SK-N-SH treated with all-trans-retinoic acid at 6 μM for 48 hours (cell line): ENCODE results near the gene CARD9.

Experiments used
- ATAC-seq: fragments of 200-7000 bp; cut with Tn5 transposase; 3 replicates; pipeline ENCODE4 v1.9.1; 2020; ENCODE audit warnings: mild to moderate bottlenecking, moderate library complexity
- ARNTL ChIP-seq: fragments of 450-650 bp; formaldehyde crosslinking; IDR thresholded peaks from 2 replicates; pipeline ENCODE4 v1.5.0; 2020; ENCODE audit warnings: low read depth, mild to moderate bottlenecking, moderate library complexity, borderline replicate concordance
- BACH2 ChIP-seq: fragments of 250-450 bp; sonication (Bioruptor Pico); IDR thresholded peaks from 2 replicates; pipeline ENCODE4 v1.9.0; 2021; ENCODE audit warnings: mild to moderate bottlenecking, borderline replicate concordance
- CREB5 ChIP-seq: fragments of 250-450 bp; sonication (Bioruptor Pico); IDR thresholded peaks from 2 replicates; pipeline ENCODE4 v1.5.1; 2020; ENCODE audit warnings: low read depth, mild to moderate bottlenecking, moderate library complexity
- CSDC2 ChIP-seq: fragments of 250-450 bp; sonication (Bioruptor Pico); IDR thresholded peaks from 2 replicates; pipeline ENCODE4 v1.5.0; 2020; ENCODE audit warnings: mild to moderate bottlenecking, moderate library complexity
- CSRNP3 ChIP-seq: fragments of 250-450 bp; sonication (Bioruptor Pico); IDR thresholded peaks from 2 replicates; pipeline ENCODE4 v1.5.1; 2021; ENCODE audit warnings: mild to moderate bottlenecking, moderate library complexity
- ESRRG ChIP-seq: fragments of 250-450 bp; sonication (Bioruptor Pico); IDR thresholded peaks from 2 replicates; pipeline ENCODE4 v1.6.1; 2021; ENCODE audit warnings: mild to moderate bottlenecking
- GLIS3 ChIP-seq: fragments of 250-450 bp; sonication (Bioruptor Pico); IDR thresholded peaks from 2 replicates; pipeline ENCODE4 v1.5.0; 2020; ENCODE audit warnings: mild to moderate bottlenecking, moderate library complexity
- ISL1 ChIP-seq: fragments of 250-450 bp; sonication (Bioruptor Pico); IDR thresholded peaks from 2 replicates; pipeline ENCODE4 v2.1.2; 2022; ENCODE audit warnings: mild to moderate bottlenecking, moderate library complexity
- PATZ1 ChIP-seq: fragments of 250-450 bp; sonication (Bioruptor Pico); IDR thresholded peaks from 2 replicates; pipeline ENCODE4 v1.8.0; 2020; ENCODE audit warnings: mild to moderate bottlenecking, moderate library complexity, borderline replicate concordance
- PPARA ChIP-seq: fragments of 250-450 bp; sonication (Bioruptor Pico); IDR thresholded peaks from 2 replicates; pipeline ENCODE4 v1.5.0; 2020; ENCODE audit warnings: mild to moderate bottlenecking, borderline replicate concordance
- RARB ChIP-seq: fragments of 250-450 bp; sonication (Bioruptor Pico); IDR thresholded peaks from 2 replicates; pipeline ENCODE4 v1.8.0; 2021; ENCODE audit warnings: mild to moderate bottlenecking, moderate library complexity
- SNAI2 ChIP-seq: fragments of 250-450 bp; sonication (Bioruptor Pico); IDR thresholded peaks from 2 replicates; pipeline ENCODE4 v1.5.0; 2020; ENCODE audit warnings: mild to moderate bottlenecking, moderate library complexity
- TCF4 ChIP-seq: fragments of 250-450 bp; sonication (Bioruptor Pico); IDR thresholded peaks from 2 replicates; pipeline ENCODE4 v1.8.0; 2021; ENCODE audit warnings: mild to moderate bottlenecking, moderate library complexity, borderline replicate concordance
- TOX ChIP-seq: fragments of 250-450 bp; sonication (Bioruptor Pico); IDR thresholded peaks from 2 replicates; pipeline ENCODE4 v1.8.0; 2021; ENCODE audit warnings: mild to moderate bottlenecking, moderate library complexity, borderline replicate concordance
- TSHZ2 ChIP-seq: fragments of 250-450 bp; sonication (Bioruptor Pico); IDR thresholded peaks from 2 replicates; pipeline ENCODE4 v1.5.0; 2020; ENCODE audit warnings: mild to moderate bottlenecking, moderate library complexity
- ZC3H10 ChIP-seq: fragments of 250-450 bp; sonication (Bioruptor Pico); IDR thresholded peaks from 2 replicates; pipeline ENCODE4 v1.5.1; 2021; ENCODE audit warnings: mild to moderate bottlenecking, moderate library complexity
- ZFP3 ChIP-seq: fragments of 250-450 bp; sonication (Bioruptor Pico); IDR thresholded peaks from 2 replicates; pipeline ENCODE4 v1.5.0; 2020; ENCODE audit warnings: mild to moderate bottlenecking, moderate library complexity
- ZFP30 ChIP-seq: fragments of 450-650 bp; formaldehyde crosslinking; IDR thresholded peaks from 2 replicates; pipeline ENCODE4 v1.5.0; 2022; ENCODE audit warnings: mild to moderate bottlenecking, moderate library complexity
- ZNF565 ChIP-seq: fragments of 450-650 bp; formaldehyde crosslinking; conservative IDR thresholded peaks from 2 replicates; pipeline ENCODE4 v1.5.0; 2020; ENCODE audit warnings: low read depth, mild to moderate bottlenecking, moderate library complexity
- ZNF70 ChIP-seq: fragments of 450-650 bp; formaldehyde crosslinking; IDR thresholded peaks from 2 replicates; pipeline ENCODE4 v1.5.0; 2020; ENCODE audit warnings: mild to moderate bottlenecking, moderate library complexity
- ZNF8 ChIP-seq: fragments of 450-650 bp; formaldehyde crosslinking; IDR thresholded peaks from 2 replicates; pipeline ENCODE4 v1.5.0; 2020; ENCODE audit warnings: mild to moderate bottlenecking, moderate library complexity

The CARD9 gene

GRCh38 chr9:136379003-136379287 is 5.5 kb upstream of the CARD9 start:
- TF ChIP-seq ZNF70 (CRISPR knock-in tag) (no peak), ZNF565 (CRISPR knock-in tag) (no peak), PPARA (CRISPR knock-in tag) (no peak), SNAI2 (no peak)
- no peak for ATAC-seq

GRCh38 chr9:136378170-136379002 is 4.9 kb upstream of the CARD9 start:
- ATAC-seq = no peak
- TF ChIP-seq PATZ1 (CRISPR knock-in tag) (no peak), PPARA (CRISPR knock-in tag) (no peak), ZFP30 (CRISPR knock-in tag) (no peak), BACH2 (CRISPR knock-in tag) (no peak), ZNF70 (CRISPR knock-in tag) (no peak), ZC3H10 (no peak), ESRRG (no peak), TCF4 (CRISPR knock-in tag) (no peak), TSHZ2 (CRISPR knock-in tag) (no peak), CSDC2 (no peak), ARNTL (CRISPR knock-in tag) (no peak), ISL1 (no peak), RARB (no peak)
- TF ChIP-seq, all 23 proteins: peak for 0

- ATAC-seq = no peak
- no peak for TF ChIP-seq ARNTL (CRISPR knock-in tag)
- TF ChIP-seq ZFP3 = no peak
- TF ChIP-seq BACH2 (CRISPR knock-in tag) = no peak
- TF ChIP-seq ZC3H10 = no peak
- TF ChIP-seq ESRRG = no peak
- TF ChIP-seq CREB5 = no peak
- TF ChIP-seq GLIS3 = no peak
- TF ChIP-seq TCF4 (CRISPR knock-in tag) = no peak
- TF ChIP-seq CSRNP3 (CRISPR knock-in tag) = no peak
- no peak for TF ChIP-seq ZNF8 (CRISPR knock-in tag)
- no peak for TF ChIP-seq TOX (CRISPR knock-in tag)
- no peak for TF ChIP-seq ZNF70 (CRISPR knock-in tag)
- no peak for TF ChIP-seq CSDC2
- TF ChIP-seq PPARA (CRISPR knock-in tag) = no peak
- no peak for TF ChIP-seq PATZ1 (CRISPR knock-in tag)
- TF ChIP-seq ZNF565 (CRISPR knock-in tag) = no peak
- TF ChIP-seq ISL1 = no peak
- no peak for TF ChIP-seq RARB
- TF ChIP-seq TSHZ2 (CRISPR knock-in tag) = no peak
These were observed 4.1 kb upstream of the CARD9 start for GRCh38 chr9:136377341-136378169.
